CD14-positive monocyte (primary cell): ENCODE results near the gene ULK2. TPM values are rescaled to one million over a fixed set of nuclear protein-coding genes. Genes with fewer than 3 reads are reported as not detected.
"Not testable (repeated sequence)": the region's sequence is repeated elsewhere in the genome, so short reads cannot be mapped to it uniquely, and the experiment has no call there.

Experiments used
- DNase-seq, 3 donors: peaks; one replicate each; pipeline ENCODE4 v3.0.0-alpha.2; 2011 to 2022
- H2AFZ ChIP-seq: 2 replicates; pipeline ENCODE4 v1.6.0; 2012; ENCODE audit warnings: mild to moderate bottlenecking, low read depth, low read length, inconsistent platforms; ENCODE audit not compliant: insufficient read depth, poor library complexity, severe bottlenecking
- H3K27ac ChIP-seq, 2 donors: 1 replicate in 1 of 2; 2 replicates in 1 of 2; pipeline ENCODE4 v1.5.1; 2012 to 2013; ENCODE audit warnings: low read length in 2 of 2, control low read depth in 1 of 2, inconsistent platforms in 1 of 2, low read depth in 1 of 2, mild to moderate bottlenecking in 1 of 2
- H3K27me3 ChIP-seq, 2 donors: one replicate each; pipeline versions ENCODE4 v1.6.0 to v1.6.1; 2011 to 2013; ENCODE audit warnings: low read length in 2 of 2; ENCODE audit not compliant: control insufficient read depth in 2 of 2, insufficient read depth in 2 of 2
- H3K36me3 ChIP-seq, 2 donors: replicated peaks in 1 of 2; 1 replicate in 1 of 2; 2 replicates in 1 of 2; pipeline versions ENCODE4 v1.5.1 to v1.6.1; 2012 to 2013; ENCODE audit warnings: low read length in 2 of 2, control low read depth in 1 of 2, inconsistent platforms in 1 of 2, mild to moderate bottlenecking in 1 of 2; ENCODE audit not compliant: insufficient read depth in 2 of 2, control insufficient read depth in 1 of 2
- H3K4me1 ChIP-seq, 2 donors: 1 replicate in 1 of 2; 2 replicates in 1 of 2; pipeline versions ENCODE4 v1.5.1 to v1.6.1; 2012 to 2013; ENCODE audit warnings: low read length in 2 of 2, control low read depth in 1 of 2, inconsistent platforms in 1 of 2, mild to moderate bottlenecking in 1 of 2, moderate library complexity in 1 of 2; ENCODE audit not compliant: insufficient read depth in 2 of 2, control insufficient read depth in 1 of 2
- H3K4me2 ChIP-seq: replicated peaks from 2 replicates; pipeline ENCODE3; 2012; ENCODE audit warnings: low read length, moderate library complexity, mild to moderate bottlenecking; ENCODE audit not compliant: poor library complexity, severe bottlenecking; ENCODE audit errors: extremely low read depth
- H3K4me3 ChIP-seq, 3 experiments: fragments of 200-600 bp in 1 of 3; sonication (generic) in 1 of 3; replicated peaks in 1 of 3; 1 replicate in 2 of 3; 2 replicates in 1 of 3; pipeline ENCODE4 v1.5.1; 2011 to 2013; ENCODE audit warnings: low read length in 3 of 3, mild to moderate bottlenecking in 3 of 3, control low read depth in 2 of 3, low read depth in 2 of 3, inconsistent platforms in 1 of 3, moderate library complexity in 1 of 3
- H3K79me2 ChIP-seq: 2 replicates; pipeline ENCODE4 v1.6.0; 2012; ENCODE audit warnings: mild to moderate bottlenecking, control low read depth, inconsistent platforms, low read length, moderate library complexity; ENCODE audit not compliant: insufficient read depth
- H3K9ac ChIP-seq: 2 replicates; pipeline ENCODE4 v1.6.0; 2017; ENCODE audit warnings: low read length, mild to moderate bottlenecking; ENCODE audit not compliant: insufficient read depth, poor library complexity, severe bottlenecking
- H3K9me3 ChIP-seq, 2 donors: replicated peaks in 1 of 2; 1 replicate in 1 of 2; 2 replicates in 1 of 2; pipeline versions ENCODE4 v1.5.1 to v1.6.1; 2012 to 2013; ENCODE audit warnings: low read length in 2 of 2, control low read depth in 1 of 2; ENCODE audit not compliant: control insufficient read depth in 1 of 2, insufficient read depth in 1 of 2
- H4K20me1 ChIP-seq: 2 replicates; pipeline ENCODE4 v1.6.0; 2012; ENCODE audit warnings: mild to moderate bottlenecking, low read length, control low read depth, moderate library complexity; ENCODE audit not compliant: insufficient read depth
- H3K27ac Mint-ChIP-seq, 7 donors: one replicate each; pipeline ENCODE4 v1.8.0; 2020; ENCODE audit warnings: mild to moderate bottlenecking in 7 of 7, mixed read lengths in 7 of 7, moderate library complexity in 6 of 7, inconsistent platforms in 2 of 7
- H3K27me3 Mint-ChIP-seq, 3 donors: one replicate each; pipeline ENCODE4 v1.8.0; 2021 to 2022; ENCODE audit warnings: low read depth in 3 of 3, mild to moderate bottlenecking in 3 of 3, mixed read lengths in 3 of 3, moderate library complexity in 3 of 3, inconsistent platforms in 1 of 3
- H3K36me3 Mint-ChIP-seq, 2 donors: one replicate each; pipeline ENCODE4 v1.8.0; 2020; ENCODE audit warnings: mixed read lengths in 2 of 2, inconsistent platforms in 1 of 2, mild to moderate bottlenecking in 1 of 2
- H3K4me1 Mint-ChIP-seq: one replicate; pipeline ENCODE4 v1.8.0; 2020; ENCODE audit warnings: mild to moderate bottlenecking, mixed read lengths
- H3K4me3 Mint-ChIP-seq, 2 donors: one replicate each; pipeline ENCODE4 v1.8.0; 2020; ENCODE audit warnings: mild to moderate bottlenecking in 2 of 2, mixed read lengths in 2 of 2, moderate library complexity in 1 of 2
- H3K9me3 Mint-ChIP-seq, 7 donors: one replicate each; pipeline ENCODE4 v1.8.0; 2020 to 2022; ENCODE audit warnings: mixed read lengths in 7 of 7, mild to moderate bottlenecking in 6 of 7, moderate library complexity in 6 of 7, inconsistent platforms in 2 of 7
- CTCF ChIP-seq: fragments of 200-600 bp; IDR thresholded peaks from one replicate; pipeline ENCODE4 v1.8.0; 2022; ENCODE audit warnings: antibody characterized with exemption, mild to moderate bottlenecking
- WGBS: methylation state at CpG from one replicate; pipeline ENCODE4 v1.1.5; 2013; ENCODE audit warnings: missing lambda C conversion rate; ENCODE audit not compliant: insufficient coverage; 5-methylcytosine and 5-hydroxymethylcytosine counted together
- intact Hi-C, 2 donors: fragments of 100-400 bp; cut with micrococcal nuclease; formaldehyde crosslinking; loops; one replicate each; pipeline versions ENCODE4 v1.15.0 to v1.15.1; 2023
- polyA plus RNA-seq, 3 donors: library from polyadenylated mRNA; depleted of rRNA in 1 of 3; unstranded in 2 of 3; stranded (reverse) in 1 of 3; fragments of 300-500 nt in 2 of 3; fragments of >200 nt in 1 of 3; fragmentation: Illumina TruSeq in 2 of 3; gene quantifications; 1 replicate in 2 of 3; 2 replicates in 1 of 3; pipeline ENCODE4 v1.2.3, GENCODE V29; 2012 to 2021

ULK2 gene
- polyA plus RNA-seq, 3 donors, result 8.5 to 27.2 (median 12.3) TPM

- H3K27ac Mint-ChIP-seq, result no peak overlapping the region
Observed at GRCh38 chr17:19766421-19767270, 101.1 kb downstream of the ULK2 start.

GRCh38 chr17:19766016-19766415 lies 101.7 kb downstream of the ULK2 start:
- 85% methylated on average over 5 of the region's 7 CpGs for WGBS
- Histone ChIP-seq H4K20me1 (no peaks in the 10 kb centered on the region), H3K79me2 (no peaks in the 10 kb centered on the region), H3K9me3 (no peaks in the 10 kb centered on the region), H3K27ac (no peak overlapping the region), H3K4me2 (no peak overlapping the region), H3K4me1 (no peaks in the 10 kb centered on the region), H3K9ac (no peak overlapping the region), H3K36me3 (peaks cover 3 to 8% of the 10 kb centered on the region in 2 donors), H2AFZ (no peak overlapping the region), H3K4me3 (no peak overlapping the region), H3K27me3 (no peaks in the 10 kb centered on the region)
- H3K36me3 Mint-ChIP-seq, result peaks cover 9 to 10% of the 10 kb centered on the region in 2 donors
- no peak overlapping the region for H3K27ac Mint-ChIP-seq
- DNase-seq, result no peak
- intact Hi-C loops, result loop anchor here (1.0 to 5.0 kb wide), 3 partner anchors 252 to 404 kb away; partner anchors contain the start of gene B9D1 (in 2 of the 2)
- TF ChIP-seq CTCF, result no peak
- H3K4me1 Mint-ChIP-seq, result peaks cover 16% of the 10 kb centered on the region
- peaks cover 3 to 6% (median 5%) of the 10 kb centered on the region in 3 donors for H3K27me3 Mint-ChIP-seq
- no peak overlapping the region for H3K4me3 Mint-ChIP-seq
- H3K9me3 Mint-ChIP-seq, result no peaks in the 10 kb centered on the region

More at GRCh38 chr17:19766421-19767270, 101.1 kb downstream of the ULK2 start:
- H3K27me3 Mint-ChIP-seq, result peaks cover 3 to 5% (median 4%) of the 10 kb centered on the region in 3 donors
- Histone ChIP-seq H3K27me3 (no peaks in the 10 kb centered on the region), H4K20me1 (no peaks in the 10 kb centered on the region), H3K9me3 (no peaks in the 10 kb centered on the region), H3K4me3 (no peak overlapping the region), H3K79me2 (no peaks in the 10 kb centered on the region), H3K36me3 (peaks cover 3 to 11% of the 10 kb centered on the region in 2 donors), H3K4me1 (no peaks in the 10 kb centered on the region), H2AFZ (no peak overlapping the region), H3K9ac (no peak overlapping the region), H3K27ac (no peak overlapping the region), H3K4me2 (no peak overlapping the region)
- peaks cover 13% of the 10 kb centered on the region for H3K4me1 Mint-ChIP-seq
- 24% methylated on average over 10 of the region's 12 CpGs for WGBS
- peaks cover 14 to 16% of the 10 kb centered on the region in 2 donors for H3K36me3 Mint-ChIP-seq
- TF ChIP-seq CTCF, result peak; percentile 97
- no peak overlapping the region for H3K4me3 Mint-ChIP-seq
- DNase-seq, result peak; percentile 53 to 67 (median 65)
- intact Hi-C loops, result loop anchor here (1.0 to 5.0 kb wide), 3 partner anchors 252 to 404 kb away; partner anchors contain the start of gene B9D1 (in 2 of the 2)
- H3K9me3 Mint-ChIP-seq, result no peaks in the 10 kb centered on the region

GRCh38 chr17:19763991-19764390 lies 103.7 kb downstream of the ULK2 start:
- not testable (repeated sequence) for DNase-seq, H3K27me3 ChIP-seq, H3K4me3 ChIP-seq, H3K36me3 ChIP-seq, H3K27me3 Mint-ChIP-seq, H3K9me3 Mint-ChIP-seq, H3K27ac ChIP-seq, H4K20me1 ChIP-seq, H3K27ac Mint-ChIP-seq, H2AFZ ChIP-seq, H3K4me2 ChIP-seq, H3K36me3 Mint-ChIP-seq, H3K79me2 ChIP-seq, H3K4me1 ChIP-seq, H3K4me3 Mint-ChIP-seq, H3K9me3 ChIP-seq, H3K9ac ChIP-seq
- WGBS, result 83% methylated on average over 1 of the region's 6 CpGs
- H3K4me1 Mint-ChIP-seq, result peaks cover 25% of the 10 kb centered on the region
- intact Hi-C loops, result loop anchor here (5.0 kb wide), 2 partner anchors 37 to 107 kb away; no protein-coding TSS in a partner anchor
